Gastroesophageal sphincter (tissue), 3 donors: ENCODE results near the gene PTPRG.

ENCODE experiments used
- CTCF ChIP-seq, 4 experiments: fragments of 200-600 bp in 2 of 4; fragments of 450-650 bp in 2 of 4; sonication (generic) in 1 of 4; IDR thresholded peaks; one replicate each; pipeline ENCODE4 v1.5.1; 2017 to 2019; ENCODE audit warnings: antibody characterized with exemption in 4 of 4, mild to moderate bottlenecking in 2 of 4, moderate library complexity in 2 of 4
- POLR2A ChIP-seq, 2 donors: fragments of 450-650 bp; IDR thresholded peaks; one replicate each; pipeline ENCODE4 v1.6.1; 2017; ENCODE audit warnings: antibody characterized with exemption in 2 of 2, mild to moderate bottlenecking in 2 of 2, moderate library complexity in 1 of 2

- TF ChIP-seq POLR2A (IDR thresholded peaks at IDR 0.05) (no peak), CTCF (IDR thresholded peaks at IDR 0.05) (no peak)
Measured at GRCh38 chr3:62127116-62127515, 565.7 kb downstream of the PTPRG start.
